Measurements from ENCODE around the gene KLHDC8A. TPM values are rescaled to one million over a fixed set of nuclear protein-coding genes. Genes with fewer than 3 reads are reported as not detected.

The KLHDC8A gene
- total RNA-seq, 2 experiments from 2014 or later = not detected

GRCh38 chr1:205319081-205320018, 37.4 kb downstream of the KLHDC8A start:
- Histone ChIP-seq H3K4me1 (ENCODE audit: insufficient read depth, low read length) (peaks cover 72% of the 10 kb centered on the region), H3K36me3 (ENCODE audit: insufficient read depth, low read length) (peaks cover 6% of the 10 kb centered on the region), H3K9me3 (ENCODE audit: control insufficient read depth in 1 of 2, insufficient read depth in 1 of 2, low read length in 2 of 2) (no peaks in the 10 kb centered on the region), H3K4me3 (ENCODE audit: low read length) (peak overlapping the region; percentile 78), H3K27me3 (ENCODE audit: control insufficient read depth in 1 of 2, insufficient read depth in 2 of 2, low read length in 2 of 2) (no peaks in the 10 kb centered on the region), H3K27ac (ENCODE audit: low read depth in 1 of 2, low read length in 2 of 2) (peak overlapping the region in 1 of 2 donors; percentile 67)
- Mint-ChIP-seq H3K36me3 (ENCODE audit: low read depth) (peaks cover 36% of the 10 kb centered on the region), H3K4me1 (ENCODE audit: low read depth) (peaks cover 76% of the 10 kb centered on the region), H3K4me3 (peak overlapping the region; percentile 98), H3K27me3 (no peaks in the 10 kb centered on the region), H3K27ac (peak overlapping the region; percentile 99), H3K9me3 (no peaks in the 10 kb centered on the region)
- TF ChIP-seq CTCF (IDR thresholded peaks at IDR 0.05) = no peak
- POLR2A ChIA-PET = interaction anchor here (0.7 to 17.2 kb wide), 10 partner anchors 8 to 825 kb away, joined by 3 to 918 read pairs (median 4); partner anchors contain the start of gene RBBP5
- DNase-seq = peak in 10 of 14 experiments; percentile 14 to 66 (median 24)
- ATAC-seq (ENCODE audit: poor library complexity) = peak; percentile 18
- intact Hi-C loops (cut with DNase I, micrococcal nuclease) = loop anchor here (2.0 to 5.0 kb wide), 3 partner anchors 13 to 107 kb away; partner anchors contain the start of gene DSTYK (in 1 of the 2)
- CTCF ChIA-PET = interaction anchor here (0.7 to 13.8 kb wide), 3 partner anchors 31 to 44 kb away, joined by 3 to 322 read pairs (median 16); no protein-coding TSS in a partner anchor

- no peak for TF ChIP-seq CTCF (IDR thresholded peaks at IDR 0.05)
- H3K4me3 Mint-ChIP-seq = peak overlapping the region; percentile 88
- H3K9me3 ChIP-seq (ENCODE audit: control insufficient read depth in 1 of 2, insufficient read depth in 1 of 2, low read length in 2 of 2) = no peaks in the 10 kb centered on the region
- H3K36me3 Mint-ChIP-seq (ENCODE audit: low read depth) = peaks cover 42% of the 10 kb centered on the region
- peaks cover 6% of the 10 kb centered on the region for H3K36me3 ChIP-seq (ENCODE audit: insufficient read depth, low read length)
- CTCF ChIA-PET = interaction anchor here (3.9 to 13.8 kb wide), 2 partner anchors 30 to 43 kb away, joined by 16 to 322 read pairs; no protein-coding TSS in a partner anchor
- DNase-seq = no peak
- peaks cover 77% of the 10 kb centered on the region for H3K4me1 ChIP-seq (ENCODE audit: insufficient read depth, low read length)
- peak overlapping the region; percentile 78 for H3K4me3 ChIP-seq (ENCODE audit: low read length)
- peak overlapping the region; percentile 99 for H3K27ac Mint-ChIP-seq
- intact Hi-C loops (cut with DNase I, micrococcal nuclease) = no loop called here
- H3K27me3 Mint-ChIP-seq = no peaks in the 10 kb centered on the region
- no peak for ATAC-seq (ENCODE audit: poor library complexity)
- H3K27ac ChIP-seq (ENCODE audit: low read depth in 1 of 2, low read length in 2 of 2) = peak overlapping the region; percentile 26 to 67
- H3K4me1 Mint-ChIP-seq (ENCODE audit: low read depth) = peaks cover 77% of the 10 kb centered on the region
- no peaks in the 10 kb centered on the region for H3K9me3 Mint-ChIP-seq
- POLR2A ChIA-PET = interaction anchor here (0.9 to 17.2 kb wide), 7 partner anchors 15 to 806 kb away, joined by 3 to 918 read pairs (median 4); no protein-coding TSS in a partner anchor
- no peaks in the 10 kb centered on the region for H3K27me3 ChIP-seq (ENCODE audit: control insufficient read depth in 1 of 2, insufficient read depth in 2 of 2, low read length in 2 of 2)
Observed at GRCh38 chr1:205318231-205318991, 38.3 kb downstream of the KLHDC8A start.

GRCh38 chr1:205317311-205317917, 39.3 kb downstream of the KLHDC8A start:
- Histone ChIP-seq H3K27ac (ENCODE audit: low read depth in 1 of 2, low read length in 2 of 2) (peak overlapping the region; percentile 20 to 67), H3K36me3 (ENCODE audit: insufficient read depth, low read length) (peaks cover 6% of the 10 kb centered on the region), H3K4me1 (ENCODE audit: insufficient read depth, low read length) (peaks cover 84% of the 10 kb centered on the region), H3K27me3 (ENCODE audit: control insufficient read depth in 1 of 2, insufficient read depth in 2 of 2, low read length in 2 of 2) (no peaks in the 10 kb centered on the region), H3K9me3 (ENCODE audit: control insufficient read depth in 1 of 2, insufficient read depth in 1 of 2, low read length in 2 of 2) (no peaks in the 10 kb centered on the region), H3K4me3 (ENCODE audit: low read length) (peak overlapping the region; percentile 78)
- no peaks in the 10 kb centered on the region for H3K9me3 Mint-ChIP-seq
- ATAC-seq (ENCODE audit: poor library complexity) = no peak
- ChIA-PET CTCF (interaction anchor here (13.8 kb wide), 1 partner anchor 42 kb away, joined by 322 read pairs; no protein-coding TSS in a partner anchor), POLR2A (interaction anchor here (0.9 to 17.2 kb wide), 6 partner anchors 14 to 805 kb away, joined by 3 to 918 read pairs (median 4); no protein-coding TSS in a partner anchor)
- DNase-seq = no peak
- H3K27ac Mint-ChIP-seq = peak overlapping the region; percentile 99
- intact Hi-C loops (cut with DNase I, micrococcal nuclease) = no loop called here
- no peak for TF ChIP-seq CTCF (IDR thresholded peaks at IDR 0.05)
- H3K4me3 Mint-ChIP-seq = peak overlapping the region; percentile 88
- peaks cover 81% of the 10 kb centered on the region for H3K4me1 Mint-ChIP-seq (ENCODE audit: low read depth)
- H3K27me3 Mint-ChIP-seq = no peaks in the 10 kb centered on the region
- H3K36me3 Mint-ChIP-seq (ENCODE audit: low read depth) = peaks cover 52% of the 10 kb centered on the region
